Hematopoietic multipotent progenitor cell treated with erythropoietin and hydrocortisone succinate and interleukin-3 and kit ligand, for 8 days (in vitro differentiated cells): ENCODE measurements around the gene C19orf73.
A peak's percentile ranks its signal among the peaks of the same experiment; 100 is the strongest.

ENCODE experiments used
- DNase-seq: peaks from one replicate; pipeline ENCODE4 v3.0.0-alpha.2; 2015

C19orf73 gene

GRCh38 chr19:49118565-49119410, at the start of gene C19orf73:
TSS of gene C19orf73 (minus strand) at chr19:49119143. CDS start at chr19:49119022, 121 bp downstream.
- DNase-seq, result peak; percentile 91

GRCh38 chr19:49168421-49168820, 49.5 kb upstream of the C19orf73 start:
- no peak for DNase-seq

GRCh38 chr19:49167857-49168409, 49.0 kb upstream of the C19orf73 start:
- no peak for DNase-seq

- DNase-seq, result no peak
Observed at GRCh38 chr19:49165865-49166301, 46.9 kb upstream of the C19orf73 start.

GRCh38 chr19:49165111-49165750, 46.3 kb upstream of the C19orf73 start:
- no peak for DNase-seq

GRCh38 chr19:49161987-49162386, 43.0 kb upstream of the C19orf73 start:
- no peak for DNase-seq

GRCh38 chr19:49160450-49161189, 41.7 kb upstream of the C19orf73 start:
- DNase-seq, result no peak

GRCh38 chr19:49157445-49158224, 38.7 kb upstream of the C19orf73 start, which contains the start of gene TRPM4:
TSS of gene TRPM4 (plus strand) at chr19:49157792. CDS start at chr19:49157867, 75 bp downstream.
- DNase-seq, result peak; percentile 75

- DNase-seq, result no peak
Observed at GRCh38 chr19:49155820-49156346, 36.9 kb upstream of the C19orf73 start.

GRCh38 chr19:49155005-49155819, 36.3 kb upstream of the C19orf73 start, which contains the start of gene HRC:
TSS of gene HRC (minus strand) at chr19:49155396. CDS start at chr19:49155237, 159 bp downstream.
- DNase-seq, result no peak

GRCh38 chr19:49154279-49154678, 35.3 kb upstream of the C19orf73 start:
- DNase-seq, result no peak

GRCh38 chr19:49153167-49153809, 34.3 kb upstream of the C19orf73 start:
- DNase-seq, result no peak

GRCh38 chr19:49152119-49152550, 33.2 kb upstream of the C19orf73 start:
- DNase-seq, result no peak

- peak; percentile 62 for DNase-seq
Observed at GRCh38 chr19:49151267-49152118, 32.5 kb upstream of the C19orf73 start.

- no peak for DNase-seq
Observed at GRCh38 chr19:49150944-49151243, 32.0 kb upstream of the C19orf73 start.

GRCh38 chr19:49150106-49150943, 31.4 kb upstream of the C19orf73 start:
- peak; percentile 79 for DNase-seq

GRCh38 chr19:49149652-49150105, 30.7 kb upstream of the C19orf73 start:
- peak; percentile 85 for DNase-seq
